Measurements from ENCODE around the gene CTSH.

CTSH gene

DNA sequence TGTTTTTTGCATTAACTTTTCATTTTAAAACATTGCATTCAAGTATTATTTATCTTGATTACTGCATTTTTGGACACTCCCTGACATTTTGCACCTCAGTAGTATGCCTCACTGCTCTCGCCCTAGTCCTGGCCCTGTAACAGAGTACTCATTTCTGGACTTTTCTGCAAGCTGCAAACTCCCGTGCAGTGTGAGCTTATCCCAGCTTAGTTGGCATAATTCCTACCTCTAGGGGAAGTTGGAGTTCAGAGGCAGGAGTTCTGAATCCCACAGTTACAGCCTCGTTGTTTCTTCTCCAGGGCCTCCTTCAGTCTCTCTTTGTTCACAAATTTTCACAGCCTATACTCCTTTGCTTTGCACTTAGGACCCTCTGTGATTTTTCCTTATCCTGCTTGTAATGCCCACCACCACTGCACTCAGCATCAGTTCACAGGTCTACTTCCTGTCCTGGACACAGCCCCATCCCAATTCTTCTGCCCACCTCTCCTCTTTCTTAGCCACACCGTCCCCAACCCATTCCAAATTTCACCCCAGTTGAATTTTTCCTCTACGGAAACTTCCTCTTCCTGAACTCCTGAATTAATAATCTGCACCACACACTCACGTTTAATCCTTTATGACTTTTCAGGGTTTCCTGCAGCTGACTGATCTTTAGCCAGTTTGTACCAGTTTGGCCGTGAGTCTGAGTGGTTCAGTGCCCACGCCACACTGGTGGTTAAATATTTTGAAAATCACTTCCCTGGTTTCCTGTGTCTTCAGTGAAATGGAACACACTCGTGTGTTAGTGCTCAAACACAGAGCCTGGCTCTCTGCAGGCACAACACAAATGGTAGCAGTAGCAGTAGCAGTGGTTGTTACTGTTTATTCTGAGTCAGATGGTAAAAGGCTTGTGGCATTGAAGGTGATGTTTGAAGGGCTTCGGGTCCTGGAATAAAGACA is 6.3 kb upstream of the CTSH start:
- no peak for DNase-seq (ENCODE audit: low read depth)

GRCh38 chr15:78950343-78950742 is 5.5 kb upstream of the CTSH start:
- no peak for TF ChIP-seq CTCF (IDR thresholded peaks at IDR 0.05; ENCODE audit: low read depth, low read length, missing control alignments)
- H3K4me3 ChIP-seq (ENCODE audit: low read depth, low read length), result no peak overlapping the region
- DNase-seq (ENCODE audit: low read depth), result no peak

More for the DNA sequence above, 6.3 kb upstream of the CTSH start:
- no peak overlapping the region for H3K4me3 ChIP-seq (ENCODE audit: low read depth, low read length)
- no peak for TF ChIP-seq CTCF (IDR thresholded peaks at IDR 0.05; ENCODE audit: low read depth, low read length, missing control alignments)

DNA sequence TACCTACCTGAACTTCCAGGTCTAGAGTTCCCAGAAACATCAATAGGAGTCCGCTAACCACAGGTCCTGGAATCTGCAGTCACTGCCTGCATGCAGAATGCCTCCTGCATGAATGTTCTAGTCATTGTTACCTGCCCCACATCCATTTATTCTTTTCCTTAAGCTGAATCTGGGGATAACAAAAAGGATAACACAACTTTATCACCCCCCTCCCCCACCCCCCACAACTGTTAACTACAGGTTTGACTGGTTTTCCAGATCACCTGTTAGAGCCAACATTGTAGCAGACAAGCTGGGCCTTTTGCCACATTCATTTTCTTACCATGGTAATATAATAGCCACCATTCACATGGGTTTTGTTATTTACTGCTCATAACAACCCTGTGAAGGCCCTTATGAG is 4.6 kb upstream of the CTSH start:
- no peak overlapping the region for H3K4me3 ChIP-seq (ENCODE audit: low read depth, low read length)
- no peak for DNase-seq (ENCODE audit: low read depth)
- TF ChIP-seq CTCF (IDR thresholded peaks at IDR 0.05; ENCODE audit: low read depth, low read length, missing control alignments), result no peak

- no peak for TF ChIP-seq CTCF (IDR thresholded peaks at IDR 0.05; ENCODE audit: low read depth, low read length, missing control alignments)
- no peak for DNase-seq (ENCODE audit: low read depth)
- H3K4me3 ChIP-seq (ENCODE audit: low read depth, low read length), result no peak overlapping the region
Observed at GRCh38 chr15:78947506-78947905, 2.7 kb upstream of the CTSH start.

DNA sequence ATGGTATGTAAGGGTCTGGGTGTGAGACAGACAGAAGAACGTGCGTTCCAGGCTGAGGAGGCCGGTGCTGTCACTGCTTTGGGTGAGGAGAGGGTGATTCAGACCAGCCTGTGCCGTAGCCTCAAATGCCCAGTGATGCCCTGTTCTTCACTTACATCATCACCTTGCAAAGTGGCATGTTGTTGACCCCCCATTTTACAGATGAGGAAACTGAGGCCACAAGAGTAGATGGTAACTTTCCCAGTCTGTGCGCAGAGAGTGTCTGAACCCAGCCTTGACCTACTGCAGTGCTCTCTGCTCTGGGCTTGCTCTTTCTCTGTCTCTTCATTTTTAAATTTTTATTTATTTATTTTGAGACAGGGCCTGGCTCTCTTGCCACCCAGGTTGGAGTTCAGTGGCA is 1.6 kb upstream of the CTSH start:
- DNase-seq (ENCODE audit: low read depth), result no peak
- no peak overlapping the region for H3K4me3 ChIP-seq (ENCODE audit: low read depth, low read length)
- no peak for TF ChIP-seq CTCF (IDR thresholded peaks at IDR 0.05; ENCODE audit: low read depth, low read length, missing control alignments)

- H3K4me3 ChIP-seq (ENCODE audit: low read depth, low read length), result peak overlapping the region; percentile 93
- DNase-seq (ENCODE audit: low read depth), result no peak
- TF ChIP-seq CTCF (IDR thresholded peaks at IDR 0.05; ENCODE audit: low read depth, low read length, missing control alignments), result no peak
Observed at GRCh38 chr15:78944202-78944625, 632 bp downstream of the CTSH start.

GRCh38 chr15:78943692-78944091 is 1.2 kb downstream of the CTSH start:
- no peak for TF ChIP-seq CTCF (IDR thresholded peaks at IDR 0.05; ENCODE audit: low read depth, low read length, missing control alignments)
- DNase-seq (ENCODE audit: low read depth), result no peak
- H3K4me3 ChIP-seq (ENCODE audit: low read depth, low read length), result peak overlapping the region; percentile 93

Measured in GM12864 (cell line).